ENCODE data around the gene HRK. TPM values are rescaled to one million over a fixed set of nuclear protein-coding genes. Genes with fewer than 3 reads are reported as not detected.
"Not testable (repeated sequence)": the region's sequence is repeated elsewhere in the genome, so short reads cannot be mapped to it uniquely, and the experiment has no call there.

Gene HRK
- total RNA-seq, 1 donor from 2014 or later, result not detected

GRCh38 chr12:116821291-116821690 is 60.0 kb downstream of the HRK start:
- intact Hi-C loops (cut with micrococcal nuclease), result no loop called here

- intact Hi-C loops (cut with micrococcal nuclease), result no loop called here
Measured at GRCh38 chr12:116820064-116820656, 61.1 kb downstream of the HRK start.

DNA sequence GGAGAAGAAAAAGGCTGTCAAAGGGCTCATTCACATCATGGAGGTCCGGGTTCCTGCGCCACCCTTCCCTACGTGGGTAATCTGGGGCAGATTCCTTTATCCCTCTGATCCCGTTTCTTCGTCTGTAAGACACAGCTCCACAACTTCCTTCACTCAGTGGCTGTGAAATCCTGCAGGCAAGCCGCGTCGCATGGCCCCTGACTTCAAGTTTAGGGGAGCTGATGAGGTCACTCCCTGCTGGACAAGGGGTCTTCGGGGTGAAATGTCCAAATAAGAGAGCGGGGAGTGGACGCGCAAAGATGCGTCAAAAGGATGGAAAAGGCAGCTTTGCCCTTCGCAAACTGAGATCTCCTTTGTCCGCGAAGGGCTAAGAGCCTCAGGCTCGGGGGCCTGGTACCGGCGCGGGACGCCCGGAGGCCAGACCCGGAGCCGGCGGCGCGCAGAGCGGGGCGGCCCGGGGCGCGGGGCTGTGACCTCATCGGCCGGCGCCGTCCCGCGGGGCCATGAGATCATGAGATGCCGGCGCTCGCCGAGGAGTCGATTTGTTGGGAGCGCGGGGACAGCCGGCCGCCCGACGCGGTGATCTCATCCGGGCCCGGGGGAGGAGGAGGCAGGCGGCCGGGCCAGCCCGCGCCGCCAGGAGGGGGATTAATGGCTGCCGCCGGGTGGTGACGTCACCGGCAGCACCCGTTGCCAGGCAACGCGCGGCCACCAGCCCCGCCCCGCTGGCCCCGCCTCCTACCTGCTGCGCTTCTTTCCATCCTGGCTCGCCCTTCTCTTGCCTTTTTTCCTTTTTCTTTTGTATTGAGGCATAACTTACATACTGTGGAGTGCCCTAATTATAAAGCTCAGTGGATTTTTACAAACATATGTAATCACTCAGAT is 62.1 kb downstream of the HRK start:
- intact Hi-C loops (cut with micrococcal nuclease), result loop anchor here (1.0 to 2.0 kb wide), 5 partner anchors 42 to 542 kb away; partner anchors contain the start of genes FBXO21, MED13L, RNFT2 and SPRING1

GRCh38 chr12:116818341-116818856 is 62.8 kb downstream of the HRK start:
- intact Hi-C loops (cut with micrococcal nuclease), result loop anchor here (2.0 kb wide), 2 partner anchors 42 to 542 kb away; partner anchors contain the start of gene MED13L

DNA sequence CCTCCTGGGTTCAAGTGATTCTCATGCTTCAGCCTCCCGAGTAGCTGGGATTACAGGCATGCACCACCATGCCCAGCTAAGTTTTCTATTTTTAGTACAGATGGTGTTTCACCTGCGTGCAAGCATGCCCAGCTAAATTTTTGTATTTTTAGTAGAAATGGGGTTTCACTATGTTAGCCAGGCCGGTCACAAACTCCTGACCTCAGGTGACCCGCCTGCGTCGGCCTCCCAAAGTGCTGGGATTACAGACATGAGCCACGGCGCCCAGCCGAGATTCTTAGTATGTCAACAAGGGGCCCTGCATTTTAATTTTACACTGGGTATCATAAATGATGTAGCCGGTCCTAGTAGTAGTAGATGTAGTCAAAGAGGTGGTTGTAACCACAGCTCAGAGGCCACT is 66.5 kb downstream of the HRK start:
- intact Hi-C loops (cut with micrococcal nuclease), result not testable (repeated sequence)

- intact Hi-C loops (cut with micrococcal nuclease), result no loop called here
Measured at GRCh38 chr12:116813271-116814041, 67.8 kb downstream of the HRK start.

DNA sequence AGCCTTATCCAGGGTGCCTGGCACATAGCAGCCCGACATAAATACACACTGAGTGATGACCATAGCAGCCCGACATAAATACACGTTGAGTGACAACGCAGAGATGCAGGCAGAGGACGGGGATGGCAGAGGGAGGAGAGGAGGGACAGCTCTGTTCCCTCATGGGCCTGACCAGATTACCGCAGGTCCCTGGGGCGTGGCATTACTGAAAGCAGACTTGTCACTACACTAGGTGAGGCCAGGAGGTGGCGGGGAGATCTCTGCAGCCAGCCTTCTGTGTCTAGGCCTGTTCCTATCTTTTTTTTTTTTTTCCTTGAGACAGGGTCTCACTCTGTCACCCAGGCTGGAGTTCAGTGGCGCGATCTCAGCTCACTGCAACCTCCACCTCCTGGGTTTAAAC is 69.0 kb downstream of the HRK start:
- intact Hi-C loops (cut with micrococcal nuclease), result no loop called here

DNA sequence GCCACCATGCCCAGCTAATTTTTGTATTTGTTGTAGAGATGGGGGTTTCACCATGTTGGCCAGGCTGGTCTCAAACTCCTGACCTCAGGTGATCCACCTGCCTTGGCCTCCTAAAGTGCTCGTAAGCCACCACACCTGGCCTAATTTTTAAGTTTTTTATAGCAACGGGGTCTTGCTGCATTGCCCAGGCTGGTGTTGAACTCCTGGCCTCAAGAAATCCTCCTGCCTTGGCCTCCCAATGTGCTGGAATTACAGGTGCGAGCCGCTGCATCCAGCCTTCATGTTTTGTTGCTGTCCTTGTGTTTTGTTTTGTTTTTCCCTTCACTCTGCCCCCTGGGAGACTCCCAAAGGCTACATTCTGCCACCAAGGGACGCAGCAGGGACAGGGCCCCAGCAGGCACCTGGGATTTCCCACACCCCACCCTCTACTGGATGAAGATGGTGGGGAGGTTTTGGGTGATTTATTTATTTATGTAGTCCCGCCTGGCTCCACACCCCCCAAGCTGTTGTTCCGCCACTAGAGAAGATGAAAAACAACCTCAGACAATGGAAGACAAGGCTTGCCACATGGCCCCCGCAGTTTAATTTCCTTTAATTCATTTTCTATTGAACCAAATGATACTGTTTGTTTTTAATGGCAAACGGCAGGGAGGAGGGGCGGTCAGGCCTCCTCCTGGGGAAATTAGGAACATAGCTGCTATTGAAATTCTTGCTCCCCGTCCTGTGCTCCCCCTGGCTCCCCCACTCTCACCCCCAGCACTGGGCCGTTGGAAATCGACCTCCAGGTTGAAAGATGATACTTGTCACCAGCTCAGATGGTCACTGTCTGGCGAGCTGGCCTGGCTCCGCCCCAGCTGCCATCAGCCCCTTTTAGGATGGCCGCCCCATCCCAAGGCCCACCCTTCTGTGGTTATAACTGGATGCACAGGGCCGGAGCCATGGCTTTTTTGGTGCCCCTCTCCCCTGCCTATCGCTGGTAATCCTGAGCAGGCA is 72.8 kb downstream of the HRK start:
- intact Hi-C loops (cut with micrococcal nuclease), result no loop called here

DNA sequence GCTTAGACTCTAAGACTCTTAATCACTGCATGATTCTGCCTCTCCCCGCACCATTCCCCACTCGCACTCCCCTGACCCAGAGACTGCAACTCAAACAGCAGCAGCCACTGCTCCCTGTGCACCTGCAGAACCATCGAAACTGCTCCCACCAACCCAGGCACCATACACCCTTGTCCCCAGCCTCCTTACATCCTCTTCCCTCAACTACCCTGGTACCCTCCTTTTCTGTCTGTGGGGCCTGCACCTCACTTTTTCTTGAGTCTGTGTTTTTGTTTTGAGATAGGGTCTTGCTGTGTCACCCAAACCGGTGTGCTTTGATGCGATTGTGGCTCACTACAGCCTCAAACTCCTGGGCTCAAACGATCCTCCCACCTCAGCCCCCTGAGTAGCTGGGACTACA is 73.7 kb downstream of the HRK start:
- intact Hi-C loops (cut with micrococcal nuclease), result no loop called here

- intact Hi-C loops (cut with micrococcal nuclease), result no loop called here
Measured at GRCh38 chr12:116806845-116807440, 74.3 kb downstream of the HRK start.

Other genes with a start within 250 kb of the HRK start
- 24.9 and 30.3 TPM in 2 replicates for gene SPRING1, start 143.4 kb downstream of the HRK start, total RNA-seq
- gene RNFT2, start 143.1 kb downstream of the HRK start, total RNA-seq, result 8.6 and 9.0 TPM in 2 replicates
- 6.2 and 6.3 TPM in 2 replicates for gene FBXW8, start 29.5 kb upstream of the HRK start, total RNA-seq
- gene TESC, start 218.0 kb upstream of the HRK start, total RNA-seq, result 39.8 and 40.9 TPM in 2 replicates

Data from T-helper 2 cell treated with Interferon-gamma antibody and Interleukin-4, amounts not matched to agents 100 ng/mL and 5 ng/mL, for 36 hours (primary cell).